Measurements from ENCODE around the gene DVL2.

- TF ChIP-seq FOXP2 (optimal IDR thresholded peaks at IDR 0.05; ENCODE audit: borderline replicate concordance, extremely low read depth, extremely low read length, insufficient read depth): no peak
- TF ChIP-seq TAF1 (IDR thresholded peaks at IDR 0.05; ENCODE audit: borderline replicate concordance, insufficient read depth, low read length): no peak
- TF ChIP-seq, protein P1, sequence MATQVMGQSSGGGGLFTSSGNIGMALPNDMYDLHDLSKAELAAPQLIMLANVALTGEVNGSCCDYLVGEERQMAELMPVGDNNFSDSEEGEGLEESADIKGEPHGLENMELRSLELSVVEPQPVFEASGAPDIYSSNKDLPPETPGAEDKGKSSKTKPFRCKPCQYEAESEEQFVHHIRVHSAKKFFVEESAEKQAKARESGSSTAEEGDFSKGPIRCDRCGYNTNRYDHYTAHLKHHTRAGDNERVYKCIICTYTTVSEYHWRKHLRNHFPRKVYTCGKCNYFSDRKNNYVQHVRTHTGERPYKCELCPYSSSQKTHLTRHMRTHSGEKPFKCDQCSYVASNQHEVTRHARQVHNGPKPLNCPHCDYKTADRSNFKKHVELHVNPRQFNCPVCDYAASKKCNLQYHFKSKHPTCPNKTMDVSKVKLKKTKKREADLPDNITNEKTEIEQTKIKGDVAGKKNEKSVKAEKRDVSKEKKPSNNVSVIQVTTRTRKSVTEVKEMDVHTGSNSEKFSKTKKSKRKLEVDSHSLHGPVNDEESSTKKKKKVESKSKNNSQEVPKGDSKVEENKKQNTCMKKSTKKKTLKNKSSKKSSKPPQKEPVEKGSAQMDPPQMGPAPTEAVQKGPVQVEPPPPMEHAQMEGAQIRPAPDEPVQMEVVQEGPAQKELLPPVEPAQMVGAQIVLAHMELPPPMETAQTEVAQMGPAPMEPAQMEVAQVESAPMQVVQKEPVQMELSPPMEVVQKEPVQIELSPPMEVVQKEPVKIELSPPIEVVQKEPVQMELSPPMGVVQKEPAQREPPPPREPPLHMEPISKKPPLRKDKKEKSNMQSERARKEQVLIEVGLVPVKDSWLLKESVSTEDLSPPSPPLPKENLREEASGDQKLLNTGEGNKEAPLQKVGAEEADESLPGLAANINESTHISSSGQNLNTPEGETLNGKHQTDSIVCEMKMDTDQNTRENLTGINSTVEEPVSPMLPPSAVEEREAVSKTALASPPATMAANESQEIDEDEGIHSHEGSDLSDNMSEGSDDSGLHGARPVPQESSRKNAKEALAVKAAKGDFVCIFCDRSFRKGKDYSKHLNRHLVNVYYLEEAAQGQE (IDR thresholded peaks at IDR 0.05; ENCODE audit: insufficient read depth in 1 of 2, low read depth in 2 of 2, low read length in 2 of 2): no peak
- no peak for TF ChIP-seq POLR2AphosphoS5 (IDR thresholded peaks at IDR 0.05; ENCODE audit: low read depth, low read length)
Observed at GRCh38 chr17:7176841-7177190, 57.5 kb downstream of the DVL2 start.

Data from PFSK-1 (cell line).